HG02943 (cell line): ENCODE measurements around the gene PRKG1.
A peak's percentile ranks its signal among the peaks of the same experiment; 100 is the strongest.
"Not testable (repeated sequence)": the region's sequence is repeated elsewhere in the genome, so short reads cannot be mapped to it uniquely, and the experiment has no call there.

Experiments used
- ATAC-seq: cut with Tn5 transposase; IDR thresholded peaks from one replicate; pipeline ENCODE4 v1.9.1; 2021; ENCODE audit warnings: mild to moderate bottlenecking, low read depth, moderate library complexity; ENCODE audit not compliant: unreplicated experiment

The PRKG1 gene

DNA sequence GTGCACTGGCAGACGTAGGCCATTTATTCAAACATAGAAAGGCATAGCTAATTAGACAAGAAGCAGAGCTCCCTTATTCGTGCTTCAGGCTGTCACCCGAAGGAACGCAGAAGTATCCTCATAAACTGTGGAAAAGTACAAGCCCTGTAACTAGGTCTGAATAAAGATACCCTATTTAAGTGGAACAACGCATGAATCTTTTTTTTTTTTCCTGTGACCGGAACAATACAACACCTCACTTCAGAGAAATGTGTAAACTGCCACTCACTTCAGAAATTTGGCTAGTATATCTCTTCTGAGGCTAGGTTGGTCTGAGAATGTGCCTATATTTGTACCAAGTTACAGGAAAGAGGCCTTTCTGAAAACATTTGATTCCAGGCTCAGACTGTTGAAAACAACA is 633.1 kb downstream of the PRKG1 start:
- no peak for ATAC-seq

DNA sequence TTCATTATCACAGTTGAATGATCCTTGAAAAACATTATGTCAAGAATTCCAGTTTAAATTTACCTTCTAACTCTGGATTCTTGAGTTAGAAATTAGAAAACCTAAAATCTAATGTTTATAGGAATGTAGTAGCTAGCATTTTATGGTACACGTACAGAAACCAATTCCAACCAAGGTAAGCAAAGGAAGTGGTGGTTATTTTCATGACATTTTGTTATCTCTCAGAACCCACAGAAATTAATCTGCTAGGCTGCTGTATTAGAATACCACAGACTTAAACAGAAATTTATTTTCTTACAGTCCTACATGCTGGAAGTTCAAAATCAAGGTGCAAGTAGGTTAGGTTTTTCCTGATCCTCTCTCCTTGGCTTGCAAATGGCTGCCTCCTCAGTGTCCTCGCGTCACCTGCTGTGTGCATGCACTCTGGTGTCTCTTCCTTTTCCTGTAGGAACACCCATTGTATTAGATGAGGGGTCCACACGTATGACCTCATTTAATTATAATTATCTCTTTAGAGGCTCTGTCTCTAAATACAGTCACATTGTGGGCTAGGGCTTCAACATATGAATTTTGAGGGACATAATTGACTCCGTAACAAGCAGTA is 633.6 kb downstream of the PRKG1 start:
- no peak for ATAC-seq

DNA sequence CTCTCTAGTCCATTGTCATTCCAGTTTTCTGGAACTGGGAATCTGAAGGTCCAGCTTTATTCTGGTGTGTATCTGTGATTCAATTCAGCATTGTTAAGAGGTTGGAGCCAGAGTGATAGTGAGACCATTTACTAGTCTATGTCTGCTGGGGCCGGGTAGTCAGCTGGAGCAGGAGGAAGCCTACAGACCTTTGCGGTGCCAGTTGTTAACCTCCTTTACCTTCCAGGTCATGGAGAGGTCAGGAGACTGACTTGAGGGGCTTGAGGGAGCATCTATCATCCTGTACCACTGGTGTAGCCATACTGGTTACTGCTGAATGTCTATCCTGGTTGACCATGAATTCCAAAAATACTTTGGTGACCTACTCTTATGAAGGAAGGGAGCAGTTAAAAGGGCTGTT is 634.3 kb downstream of the PRKG1 start:
- ATAC-seq = no peak

DNA sequence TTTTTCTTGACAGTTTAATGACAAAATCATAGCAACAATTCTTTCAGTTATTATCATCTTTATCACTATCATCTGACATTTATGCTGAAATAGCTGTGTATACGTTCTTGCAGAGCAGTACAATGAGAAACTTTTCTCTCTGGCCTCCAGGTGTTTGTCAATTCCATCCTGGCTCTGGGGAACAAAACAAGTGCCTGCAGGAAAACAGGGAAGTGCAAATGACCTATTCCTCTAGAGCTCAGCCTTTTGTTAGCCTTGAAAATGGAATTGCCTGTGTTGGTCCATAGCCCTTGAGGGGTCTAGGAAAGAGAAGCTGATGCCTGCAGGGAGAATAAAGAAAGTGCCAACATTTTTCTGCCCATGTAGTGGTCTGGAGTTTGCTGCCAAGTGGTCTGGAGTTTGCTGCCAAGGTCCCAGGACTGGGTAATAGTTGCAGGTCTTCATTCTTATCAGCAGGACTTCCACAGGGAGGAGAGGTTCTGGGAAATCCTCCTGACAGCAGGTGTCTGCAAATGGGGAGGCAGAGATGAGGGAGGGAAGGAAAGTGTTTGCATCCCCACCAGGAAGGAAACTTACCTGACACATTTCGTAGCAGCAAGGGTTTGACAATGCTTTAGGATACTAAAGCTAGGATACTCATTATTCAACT is 635.2 kb downstream of the PRKG1 start:
- no peak for ATAC-seq

DNA sequence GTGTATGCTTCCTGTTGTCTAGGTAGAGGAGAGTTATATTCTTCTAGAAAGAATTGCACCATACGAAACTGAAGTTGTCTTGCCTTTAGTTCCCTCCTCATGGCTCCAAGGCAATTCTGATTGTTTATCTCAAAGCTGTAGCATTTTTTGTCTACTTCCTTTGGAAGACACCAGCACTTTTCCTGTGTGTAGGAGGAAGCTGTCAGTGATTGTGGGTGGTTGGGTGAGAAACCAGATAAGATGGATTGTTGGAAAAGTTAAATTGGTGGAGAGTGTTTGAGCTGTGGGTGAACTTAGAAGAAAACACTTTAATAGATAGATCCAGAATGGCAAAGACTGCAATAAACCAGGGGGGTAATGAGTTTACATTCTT is 637.2 kb downstream of the PRKG1 start:
- ATAC-seq = no peak

DNA sequence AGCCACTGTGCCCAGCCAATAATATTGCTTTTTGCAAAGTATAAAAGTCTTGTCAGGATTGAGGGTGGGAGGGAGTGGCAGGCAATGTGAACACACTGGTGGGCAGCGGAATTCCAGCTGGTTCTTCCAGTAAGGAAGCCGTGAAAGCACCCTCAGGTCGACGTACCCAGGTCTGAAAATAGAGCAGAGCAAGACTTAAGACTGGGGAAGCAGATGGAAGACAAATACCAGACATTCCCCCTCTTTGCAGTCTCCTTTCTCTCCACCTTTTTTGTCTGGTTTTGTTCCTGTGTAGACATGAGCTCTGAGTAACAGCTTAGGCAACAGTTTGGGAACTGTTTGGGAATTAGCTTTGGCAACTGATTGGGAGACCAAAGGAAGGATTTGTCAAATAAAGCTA is 642.7 kb downstream of the PRKG1 start:
- ATAC-seq = no peak

DNA sequence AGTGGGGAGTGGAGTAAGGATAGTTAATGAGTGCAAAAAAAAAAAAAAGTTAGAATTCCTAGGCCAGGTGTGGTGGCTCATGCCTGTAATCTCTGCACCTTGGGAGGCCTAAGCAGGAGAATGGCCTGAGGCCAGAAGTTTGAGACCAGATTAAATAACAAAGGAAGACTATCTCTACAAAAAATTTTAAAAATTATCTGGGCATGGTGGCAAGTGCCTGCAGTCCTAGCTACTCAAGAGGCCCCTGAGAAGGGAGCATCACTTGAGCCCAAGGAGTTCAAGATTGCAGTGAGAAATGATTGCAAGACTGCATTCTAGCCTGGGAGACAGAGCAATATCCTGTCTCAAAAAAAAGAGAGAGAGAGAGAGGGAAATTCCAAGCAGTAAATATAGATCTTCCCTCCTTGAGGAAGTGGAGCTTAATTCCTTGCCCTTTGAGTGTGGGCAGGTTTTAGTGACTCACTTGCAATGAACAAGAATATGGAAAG is 644.6 kb downstream of the PRKG1 start:
- ATAC-seq = no peak

DNA sequence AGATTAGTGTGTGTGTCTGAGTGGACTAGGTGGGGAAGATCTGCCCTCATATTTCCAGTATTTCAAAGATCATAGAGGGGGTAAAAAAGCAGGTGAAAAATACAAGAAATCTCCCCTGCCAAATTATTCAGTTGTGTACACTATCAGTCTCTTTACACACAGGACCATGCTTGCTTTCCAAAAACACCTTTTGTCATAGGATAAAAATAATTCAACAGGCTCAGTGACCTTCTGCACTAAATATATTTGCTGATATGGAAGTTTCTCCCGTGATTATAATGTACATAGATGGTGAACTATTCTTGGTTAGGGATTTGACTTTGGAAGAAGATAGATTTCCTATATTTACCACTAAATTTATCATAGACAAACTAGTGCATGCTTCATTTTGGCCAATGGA is 649.8 kb downstream of the PRKG1 start:
- no peak for ATAC-seq

DNA sequence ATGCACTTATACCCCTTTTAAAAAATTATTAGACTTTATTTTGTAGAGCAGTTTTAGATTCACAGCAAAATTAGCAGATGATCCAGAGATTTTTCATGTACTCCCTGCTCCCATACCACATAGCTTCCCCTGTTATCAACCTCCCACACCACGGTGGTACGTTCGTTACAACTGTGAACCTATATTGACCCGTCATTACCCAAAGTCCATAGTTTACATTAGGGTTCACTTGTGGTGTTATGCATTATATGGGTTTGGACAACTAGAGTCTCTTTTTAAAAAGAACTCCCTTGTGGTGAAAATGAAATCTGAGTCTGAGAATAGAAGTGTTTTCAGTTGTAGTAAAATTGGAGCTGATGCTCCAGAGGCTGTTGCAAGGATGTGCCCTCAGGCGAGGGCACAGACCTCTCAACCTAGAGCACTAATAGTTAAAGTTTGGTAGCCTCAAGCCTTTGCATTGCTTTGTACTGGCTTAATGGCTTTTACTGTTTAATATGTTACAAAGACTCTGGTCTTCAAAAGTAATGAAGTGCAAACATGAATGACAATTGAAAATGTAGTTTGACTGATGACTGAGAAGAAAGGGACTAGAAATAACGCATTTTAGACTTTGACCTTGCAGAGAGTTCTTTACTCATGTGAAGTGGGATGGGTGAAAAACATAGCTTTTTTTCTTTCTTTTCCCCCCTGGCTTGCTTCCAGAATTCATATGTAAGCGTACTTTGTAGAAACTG is 655.7 kb downstream of the PRKG1 start:
- no peak for ATAC-seq

DNA sequence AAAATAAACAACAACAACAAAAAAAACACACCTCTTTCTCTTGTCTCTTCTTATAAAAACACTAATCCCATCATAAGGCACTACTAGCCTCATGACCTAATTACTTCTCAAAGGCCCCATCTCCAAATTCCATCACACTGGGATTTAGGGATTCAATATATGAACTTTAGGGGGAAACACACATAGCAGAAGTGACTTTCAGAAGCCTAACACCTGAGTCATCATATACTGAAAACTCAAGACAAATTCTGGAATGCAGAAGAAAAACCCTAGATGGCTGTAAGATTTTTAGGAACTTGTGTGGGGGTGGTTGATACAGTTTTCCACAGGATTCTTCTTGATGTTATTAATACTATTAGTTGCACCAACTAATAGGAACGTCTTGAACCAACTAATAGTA is 658.8 kb downstream of the PRKG1 start:
- no peak for ATAC-seq

DNA sequence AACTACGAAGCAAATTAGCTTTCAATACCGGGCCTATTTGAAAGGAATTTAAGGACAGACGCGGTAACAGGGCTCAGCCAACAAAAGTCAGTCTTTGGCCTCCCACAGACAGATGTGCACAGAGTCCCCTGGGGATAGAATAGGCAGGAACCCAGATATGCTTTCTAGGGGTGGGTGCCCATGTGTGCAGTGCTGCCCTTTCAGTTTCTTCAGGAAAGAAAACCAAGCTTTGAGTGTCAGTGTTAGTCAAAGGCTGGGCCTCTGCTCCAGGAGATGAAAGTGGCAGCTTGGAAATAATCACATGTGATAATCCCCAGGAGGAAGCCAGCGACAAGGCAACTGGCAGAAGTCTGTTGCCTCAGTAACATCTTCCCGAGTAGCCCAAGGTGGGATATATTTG is 668.9 kb downstream of the PRKG1 start:
- ATAC-seq = peak; percentile 98

DNA sequence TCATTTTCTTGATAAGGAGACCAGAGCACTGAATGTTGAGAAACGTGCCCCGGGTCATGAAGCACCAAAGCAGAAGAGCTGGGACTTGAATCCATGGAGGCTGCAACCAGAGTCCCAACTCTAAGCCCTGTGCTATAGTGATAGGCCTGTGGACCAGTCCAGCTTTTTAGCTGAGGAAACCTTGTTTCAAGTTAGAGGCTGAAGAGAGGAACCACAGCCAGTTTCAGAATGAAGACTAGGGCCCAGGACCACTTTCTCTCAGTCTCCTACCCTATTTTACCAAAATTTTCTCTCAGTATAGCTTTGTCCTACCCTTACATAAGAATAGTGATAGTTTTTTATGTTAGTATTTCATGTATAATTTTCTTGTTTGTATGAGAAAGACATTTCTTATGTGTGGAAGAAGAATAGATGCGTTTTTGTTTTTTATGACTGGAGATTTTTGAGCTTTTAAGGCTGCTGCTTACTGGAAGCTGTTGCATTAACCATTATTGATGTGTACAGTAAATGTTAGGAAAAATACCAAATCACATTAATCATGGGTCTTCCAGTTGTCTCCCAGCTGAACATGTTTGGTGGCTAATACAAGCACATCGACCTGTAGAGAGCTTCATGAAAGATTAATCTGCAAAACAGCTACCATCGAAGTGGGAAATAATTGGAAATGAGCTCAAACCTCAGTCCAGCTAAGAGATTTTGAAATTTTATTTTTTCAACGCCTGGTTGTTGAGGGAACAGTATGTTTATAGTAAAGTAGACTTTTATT is 670.1 kb downstream of the PRKG1 start:
- no peak for ATAC-seq

DNA sequence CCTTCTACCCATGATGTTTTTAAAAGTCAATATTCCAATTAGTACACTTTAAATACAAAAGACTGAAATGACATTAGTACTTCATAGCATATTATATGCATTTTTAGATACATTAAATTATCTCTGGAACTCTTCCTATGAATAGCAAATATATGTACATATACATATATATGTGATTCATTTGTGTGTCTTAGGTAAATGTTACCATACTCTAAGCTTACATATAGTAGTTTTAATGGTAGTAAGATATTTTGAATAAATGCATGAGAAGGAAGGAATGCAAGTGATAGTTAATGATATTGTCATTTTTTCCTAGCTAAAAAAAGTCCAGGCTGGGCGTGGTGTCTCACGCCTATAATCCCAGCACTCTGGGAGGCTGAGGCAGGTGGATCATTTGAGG is 671.1 kb downstream of the PRKG1 start:
- ATAC-seq = no peak

DNA sequence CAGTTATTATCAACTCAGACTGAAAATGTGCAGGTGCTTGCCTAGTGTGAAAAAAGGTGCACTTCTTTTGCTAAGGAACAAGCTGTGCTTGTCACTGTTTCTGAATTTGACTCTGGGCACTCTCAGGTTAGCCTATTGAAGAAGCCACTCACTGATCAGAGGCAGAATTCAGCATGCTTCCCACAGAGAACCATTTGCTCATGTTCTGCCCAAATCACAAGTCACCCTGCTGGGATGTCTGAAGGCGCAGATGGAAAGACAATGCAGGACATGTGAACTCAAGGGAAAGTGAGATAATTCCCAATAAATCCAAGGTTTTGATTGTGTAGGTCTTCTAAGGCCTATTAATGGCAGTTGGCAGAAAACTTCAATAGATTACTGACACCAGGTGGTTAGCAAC is 672.9 kb downstream of the PRKG1 start:
- no peak for ATAC-seq

DNA sequence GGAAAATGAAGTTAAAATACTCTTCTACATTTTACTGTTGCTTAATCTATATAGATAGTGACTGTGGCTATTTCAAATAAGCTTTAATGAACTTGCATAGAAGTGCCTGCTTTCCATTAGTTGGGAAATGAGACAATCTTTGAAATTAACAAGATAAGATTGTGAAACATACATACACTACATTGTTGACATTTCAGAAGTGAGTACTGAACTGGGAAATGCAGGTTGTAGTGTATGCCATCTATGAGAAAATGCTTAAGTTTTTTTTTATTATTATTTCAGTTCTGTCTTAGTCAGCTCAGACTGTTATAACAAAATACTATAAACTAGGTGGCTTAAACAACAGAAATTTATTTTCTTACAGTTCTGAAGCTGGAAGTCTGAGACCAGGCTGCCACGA is 674.7 kb downstream of the PRKG1 start:
- no peak for ATAC-seq

DNA sequence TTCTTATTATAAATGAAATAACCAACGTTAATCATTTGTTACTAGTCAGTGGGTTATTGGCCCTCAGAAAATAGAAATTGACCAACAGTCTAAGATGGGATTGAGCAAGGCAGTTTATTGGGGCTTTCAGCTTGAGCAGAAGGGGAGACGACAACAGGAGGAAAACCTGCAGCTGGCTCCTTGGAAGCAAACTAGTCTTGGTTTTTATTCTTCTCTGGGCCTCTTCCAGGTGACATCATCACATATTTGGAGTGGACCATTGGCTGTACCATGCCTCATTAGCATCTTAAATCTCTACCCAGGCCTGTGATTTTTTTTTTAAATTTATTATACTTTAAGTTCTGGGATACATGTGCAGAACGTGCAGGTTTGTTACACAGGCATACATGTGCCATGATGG is 684.1 kb downstream of the PRKG1 start:
- ATAC-seq = no peak

DNA sequence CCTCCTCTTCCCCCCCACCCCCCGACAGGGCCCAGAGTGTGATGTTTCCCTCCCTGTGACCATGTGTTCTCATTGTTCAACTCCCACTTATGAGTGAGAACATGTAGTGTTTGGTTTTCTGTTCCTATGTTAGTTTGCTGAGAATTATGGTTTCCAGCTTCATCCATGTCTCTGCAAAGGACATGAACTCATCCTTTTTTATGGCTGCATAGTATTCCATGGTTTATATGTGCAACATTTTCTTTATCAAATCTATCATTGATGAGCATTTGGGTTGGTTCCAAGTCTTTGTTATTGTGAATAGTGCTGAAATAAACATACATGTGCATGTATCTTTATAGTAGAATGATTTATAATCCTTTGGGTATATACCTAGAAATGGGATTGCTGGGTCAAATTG is 684.6 kb downstream of the PRKG1 start:
- ATAC-seq = not testable (repeated sequence)

DNA sequence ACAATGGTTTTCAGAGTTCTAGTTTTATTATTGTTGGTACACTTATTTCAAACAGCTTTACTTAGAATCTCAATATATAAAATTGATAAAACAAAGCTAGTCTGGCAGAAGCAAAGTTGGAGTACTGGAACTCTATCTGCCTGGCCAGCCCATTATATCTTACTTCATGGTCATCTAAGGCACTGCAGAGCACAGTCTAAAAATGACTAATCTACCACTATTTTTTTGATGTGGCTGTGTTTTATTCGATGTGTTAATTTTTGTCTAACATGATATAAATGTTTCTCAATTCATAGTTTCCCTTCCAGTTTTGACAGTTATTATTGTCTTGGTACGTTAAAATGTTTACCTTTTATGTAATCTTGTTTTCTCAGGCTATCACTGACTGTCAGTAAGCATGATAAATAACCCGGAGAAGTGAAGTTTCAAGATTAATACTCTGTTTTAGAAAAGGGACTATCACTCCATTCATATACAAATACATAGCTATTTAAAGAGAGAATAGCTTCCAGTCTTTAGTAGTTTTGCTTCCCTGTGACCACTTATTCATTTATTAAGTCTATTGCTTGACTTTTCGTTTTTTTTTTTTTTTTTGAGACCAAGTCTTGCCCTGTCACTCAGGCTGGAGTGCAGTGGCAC is 685.7 kb downstream of the PRKG1 start:
- ATAC-seq = no peak

DNA sequence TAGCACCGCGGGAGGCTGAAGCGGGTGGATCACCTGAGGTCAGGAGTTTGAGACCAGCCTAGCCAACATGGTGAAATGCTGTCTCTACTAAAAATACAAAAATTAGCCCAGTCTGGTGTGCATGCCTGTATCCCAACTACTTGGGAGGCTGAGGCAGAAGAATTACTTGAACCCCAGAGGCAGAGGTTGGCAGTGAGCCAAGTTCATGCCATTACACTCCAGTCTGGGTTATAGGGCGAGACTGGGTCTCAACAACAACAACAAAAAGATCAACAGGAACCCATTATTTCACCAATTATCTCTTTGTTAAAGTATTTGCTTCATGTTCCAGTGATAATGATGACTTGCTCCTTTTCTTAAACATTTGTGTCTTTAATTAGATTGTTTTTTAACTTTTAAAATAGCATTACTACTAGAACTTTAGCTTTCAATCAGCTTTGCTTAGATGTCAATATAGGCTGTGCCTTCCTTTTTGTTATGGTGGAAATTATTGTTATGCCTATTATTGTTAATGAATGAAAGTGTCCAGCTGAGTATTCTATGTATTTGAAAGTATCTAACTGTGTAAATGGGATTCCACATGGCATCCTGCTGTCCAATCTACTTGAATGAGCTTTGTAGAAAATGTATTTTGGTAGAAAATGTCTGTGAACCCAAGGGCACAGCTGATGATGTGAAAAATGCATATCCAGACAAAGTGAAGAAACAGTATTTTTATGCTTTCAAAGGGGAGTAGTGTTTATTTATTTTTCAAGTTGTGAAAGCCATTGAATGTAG is 686.8 kb downstream of the PRKG1 start:
- ATAC-seq = no peak

DNA sequence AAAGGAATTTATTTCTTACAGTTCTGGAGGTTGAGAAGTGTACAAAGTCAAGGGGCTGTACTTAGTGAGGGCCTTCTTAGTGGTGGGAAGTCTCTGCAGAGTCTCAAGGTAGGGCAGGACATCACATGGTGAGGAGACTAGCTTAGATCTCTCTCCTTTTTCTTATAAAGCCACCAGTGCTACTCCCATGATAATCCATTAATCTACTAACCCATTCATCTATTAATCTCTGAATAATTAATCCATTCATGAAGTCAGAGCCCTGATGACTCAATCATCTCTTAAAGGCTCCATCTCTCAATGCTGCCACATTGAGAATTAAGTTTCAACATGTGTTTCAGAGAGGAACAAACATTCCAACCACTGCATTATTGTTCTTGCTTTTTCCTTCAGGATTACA is 689.5 kb downstream of the PRKG1 start:
- no peak for ATAC-seq
